ENCODE data around the gene ADGRB3. TPM values are rescaled to one million over a fixed set of nuclear protein-coding genes. Genes with fewer than 3 reads are reported as not detected.
"Not testable (repeated sequence)": the region's sequence is repeated elsewhere in the genome, so short reads cannot be mapped to it uniquely, and the experiment has no call there.

Gene ADGRB3
- polyA plus RNA-seq, 4 donors: 1.1 to 5.7 (median 4.3) TPM

DNA sequence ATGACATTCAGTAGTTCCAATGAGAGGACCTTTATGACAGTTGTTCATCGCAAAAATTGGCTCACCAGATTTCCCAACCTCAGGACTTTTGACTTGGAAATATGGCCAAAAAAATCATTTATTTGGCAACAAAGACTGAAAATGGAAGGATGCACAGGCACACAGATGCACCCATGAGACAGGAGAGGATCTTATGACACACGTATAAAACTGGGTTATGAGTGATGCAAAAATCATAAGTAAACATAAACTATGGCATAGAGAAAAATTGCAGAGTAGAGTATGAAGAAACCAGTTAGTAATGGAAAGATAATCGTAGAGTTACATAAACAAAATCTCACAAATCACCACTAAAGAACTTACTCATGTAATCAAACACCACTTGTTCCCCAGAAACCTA is 546.9 kb downstream of the ADGRB3 start:
- no peak for DNase-seq (ENCODE audit: low read depth in 4 of 4, low spot score in 3 of 4)

DNA sequence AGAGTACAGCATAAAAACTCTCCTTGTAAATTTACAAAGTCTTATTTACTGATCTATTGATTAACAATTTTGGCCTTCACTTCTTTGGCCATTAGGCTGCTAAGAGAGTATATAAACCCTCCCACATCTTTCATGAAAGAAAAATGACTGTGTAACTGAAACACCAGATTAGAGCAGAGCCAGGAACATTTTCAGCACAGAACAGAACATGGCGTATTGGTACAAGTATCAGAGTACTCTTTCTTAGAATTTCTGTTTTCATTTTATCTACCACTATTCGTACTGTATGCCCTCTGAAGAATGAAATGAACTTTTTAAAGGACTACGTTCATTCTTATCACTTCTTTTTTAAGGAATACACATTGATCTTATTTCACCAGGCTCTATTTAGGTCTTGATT is 550.2 kb downstream of the ADGRB3 start:
- DNase-seq (ENCODE audit: low read depth in 4 of 4, low spot score in 3 of 4): no peak

DNA sequence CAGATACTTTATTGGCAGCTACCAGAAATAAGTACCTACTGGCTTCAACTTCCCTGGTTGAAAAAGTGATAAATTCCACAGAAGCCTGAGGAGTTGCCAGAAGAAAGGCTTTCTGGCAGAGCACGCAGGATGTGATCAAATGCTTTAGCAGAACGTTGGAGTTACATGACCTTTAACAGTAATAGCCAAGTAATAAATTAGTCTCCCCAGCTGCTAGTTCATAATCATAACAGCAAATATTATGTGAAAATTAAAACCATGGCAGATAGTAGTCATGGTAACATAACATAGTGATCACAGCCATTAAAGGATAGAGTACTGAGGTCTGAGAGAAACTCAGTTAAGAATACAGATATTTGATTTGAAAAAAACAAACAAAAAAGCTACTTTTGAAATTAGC is 567.7 kb downstream of the ADGRB3 start:
- DNase-seq (ENCODE audit: low read depth in 4 of 4, low spot score in 3 of 4): no peak

DNA sequence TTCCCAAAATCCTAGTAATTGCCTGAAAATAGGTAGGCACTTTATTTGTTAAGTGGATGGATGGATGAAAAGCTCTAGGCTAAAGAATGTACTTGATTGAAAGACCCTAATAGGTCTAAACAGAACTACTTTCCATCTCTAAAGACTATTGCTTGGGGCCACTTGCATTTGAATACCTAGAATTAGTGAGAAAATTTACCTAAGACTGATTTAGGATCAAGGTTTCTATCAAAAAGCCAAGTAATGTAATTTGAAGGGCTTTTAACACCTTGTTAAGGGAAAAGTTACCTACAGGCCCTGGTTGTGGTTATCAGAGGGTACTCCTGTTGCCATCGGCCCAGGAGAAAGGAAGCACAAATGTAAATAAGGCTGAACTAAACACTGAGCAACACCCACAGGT is 581.0 kb downstream of the ADGRB3 start:
- DNase-seq (ENCODE audit: low read depth in 4 of 4, low spot score in 3 of 4): no peak

DNA sequence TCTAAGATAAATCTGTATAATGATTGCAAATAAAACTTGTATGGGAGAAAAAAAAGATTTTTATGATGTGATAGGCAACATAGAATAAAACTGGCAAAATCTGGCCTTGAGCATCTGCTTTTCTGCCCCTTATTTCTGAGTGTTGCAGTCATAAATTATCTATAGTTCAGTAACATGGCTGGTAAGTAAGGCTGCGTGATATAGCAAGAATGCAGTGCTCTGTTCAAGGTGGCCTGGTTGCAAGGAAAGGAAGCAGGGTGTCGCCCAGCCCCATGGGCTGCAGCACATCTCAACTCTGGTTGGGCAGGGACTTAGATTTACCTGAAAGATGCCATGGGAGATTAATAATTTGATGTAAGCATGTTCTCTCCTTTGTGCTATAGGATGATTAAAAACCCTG is 582.3 kb downstream of the ADGRB3 start:
- DNase-seq (ENCODE audit: low read depth in 4 of 4, low spot score in 3 of 4): no peak

DNA sequence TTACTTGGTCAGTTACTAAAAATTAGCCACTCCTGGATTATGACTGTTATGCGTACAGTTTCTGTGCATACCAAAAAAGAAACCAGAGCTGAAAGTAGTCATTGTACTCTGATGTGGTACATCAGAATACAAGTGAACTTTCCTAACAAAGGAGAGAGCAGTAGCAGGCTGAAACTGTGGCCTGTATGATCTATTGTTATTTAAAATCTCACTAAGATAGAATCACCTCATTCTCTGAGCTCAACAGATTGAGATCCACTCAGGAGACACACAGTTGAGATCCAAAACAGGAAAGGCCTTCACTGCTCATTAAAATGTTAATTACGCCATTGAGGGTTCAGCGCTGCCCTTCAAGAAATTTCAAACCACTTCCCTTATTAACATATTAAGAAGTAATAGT is 585.3 kb downstream of the ADGRB3 start:
- no peak for DNase-seq (ENCODE audit: low read depth in 4 of 4, low spot score in 3 of 4)

DNA sequence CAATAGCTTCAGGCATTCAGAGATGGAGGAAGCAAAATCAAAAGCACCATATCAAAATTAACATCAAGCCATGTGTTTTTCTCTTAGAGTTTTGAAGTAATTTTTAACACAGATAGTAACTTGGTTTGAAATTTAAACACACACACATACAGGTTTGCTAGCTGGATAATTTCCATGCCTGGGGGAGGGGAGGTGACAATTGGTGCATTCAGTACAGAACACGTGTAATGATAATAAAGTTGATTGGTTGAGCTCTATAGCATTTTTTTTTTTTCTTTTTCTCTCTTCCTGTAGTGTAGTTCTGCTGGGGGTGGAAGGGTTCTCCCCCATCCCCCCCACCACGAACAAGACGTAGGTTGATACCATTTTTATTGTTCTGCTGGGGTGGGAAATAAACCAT is 596.9 kb downstream of the ADGRB3 start:
- DNase-seq (ENCODE audit: low read depth in 4 of 4, low spot score in 3 of 4): no peak

DNA sequence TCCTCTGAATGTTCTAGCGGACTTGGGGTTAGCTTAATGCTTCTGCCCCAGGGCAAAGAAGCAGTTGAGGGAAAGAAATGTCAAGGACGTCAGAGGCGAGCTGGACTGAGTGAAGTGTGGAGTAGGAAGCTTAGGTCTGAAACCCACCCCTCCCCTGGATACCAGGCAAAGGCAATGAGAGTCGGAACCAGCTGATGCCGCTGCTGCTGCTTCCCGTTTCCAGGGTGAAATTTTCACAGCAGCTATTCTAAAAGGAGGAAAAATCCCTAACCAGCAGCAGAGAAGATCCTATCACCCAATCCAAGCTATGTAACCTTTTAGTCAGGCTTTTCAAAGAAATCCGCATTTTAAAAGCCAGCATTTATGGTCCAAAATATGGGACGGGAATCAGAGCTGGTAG is 597.4 kb downstream of the ADGRB3 start:
- no peak for DNase-seq (ENCODE audit: low read depth in 4 of 4, low spot score in 3 of 4)

DNA sequence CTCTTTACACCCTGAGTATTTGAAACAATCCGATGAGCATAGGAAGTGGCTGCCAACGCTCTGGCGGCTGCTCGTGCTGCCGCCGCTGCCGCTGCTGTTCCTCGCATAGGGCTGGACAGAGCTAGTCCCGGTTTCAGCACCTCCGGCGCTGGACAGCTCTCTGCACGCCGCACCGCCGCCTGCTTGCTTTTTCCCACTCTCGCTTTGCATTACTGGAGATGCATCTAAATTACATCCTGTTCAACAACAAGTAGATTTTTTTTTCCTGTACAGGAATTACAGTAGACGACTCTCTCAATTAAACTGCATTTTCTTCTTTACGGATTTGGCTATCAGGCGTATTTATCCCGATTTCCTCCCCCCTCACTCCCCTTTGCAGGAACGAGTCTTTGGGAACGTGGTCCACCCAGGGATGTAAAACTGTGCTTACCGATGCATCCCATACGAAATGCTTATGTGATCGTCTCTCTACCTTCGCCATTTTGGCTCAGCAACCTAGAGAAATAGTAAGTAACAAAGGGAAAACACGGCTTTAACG is 597.9 kb downstream of the ADGRB3 start:
- peak; percentile 69 to 83 (median 75) for DNase-seq (ENCODE audit: low read depth in 4 of 4, low spot score in 3 of 4)

DNA sequence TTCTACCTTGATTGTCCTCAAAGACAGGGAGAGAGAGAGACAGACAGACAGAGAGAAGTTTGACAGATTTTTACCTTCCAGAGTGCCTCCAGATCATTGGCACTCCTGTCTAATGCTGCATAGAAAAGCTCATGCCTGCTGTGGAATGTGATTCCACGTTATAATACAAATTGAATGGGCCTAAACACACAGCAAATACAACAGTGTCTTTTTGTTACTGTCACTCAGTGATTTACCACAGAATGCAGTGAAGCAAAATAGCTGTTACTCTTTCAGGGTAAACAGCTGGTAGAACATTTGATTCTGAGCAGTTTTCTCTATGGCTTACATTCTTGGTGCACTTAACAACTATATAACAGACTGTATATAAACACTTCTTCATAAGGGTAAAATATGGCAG is 603.0 kb downstream of the ADGRB3 start:
- DNase-seq (ENCODE audit: low read depth in 4 of 4, low spot score in 3 of 4): no peak

DNA sequence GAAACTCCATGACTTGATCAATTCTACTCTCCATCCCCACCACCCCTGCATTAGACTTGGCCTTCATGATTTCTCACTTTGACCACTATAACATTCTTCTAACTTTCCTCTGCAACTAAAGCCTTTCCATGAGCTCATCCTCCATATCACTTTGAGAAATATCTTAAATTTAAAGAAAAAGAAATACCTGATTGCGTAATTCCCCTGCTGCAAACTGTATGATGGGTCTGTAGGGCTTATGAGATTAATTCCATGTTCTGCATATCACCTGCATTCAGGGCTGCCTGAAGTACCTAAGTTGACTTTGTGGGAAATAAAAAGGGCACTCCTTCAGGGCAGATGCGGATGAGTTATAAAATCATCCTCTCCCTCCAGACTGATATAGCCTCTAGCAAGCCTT is 611.9 kb downstream of the ADGRB3 start:
- DNase-seq (ENCODE audit: low read depth in 4 of 4, low spot score in 3 of 4): no peak

DNA sequence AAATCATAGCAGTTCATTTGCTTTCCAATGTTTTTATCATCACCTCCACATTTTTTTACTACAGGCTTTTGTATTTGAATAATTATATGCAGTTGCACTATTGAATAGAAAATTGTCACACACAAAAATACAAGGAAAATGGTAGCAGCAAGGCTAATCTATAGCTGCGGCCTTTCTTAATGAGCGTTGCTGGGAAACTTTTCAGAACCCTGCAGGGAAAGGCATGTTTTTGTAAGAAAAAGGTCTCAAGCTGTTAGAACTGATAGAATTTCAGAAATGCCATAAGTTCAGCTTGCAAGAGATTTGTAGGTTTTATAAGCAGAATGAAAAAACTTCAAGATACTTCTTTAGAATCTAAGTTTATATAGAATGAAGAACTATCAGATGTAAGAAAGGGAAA is 625.9 kb downstream of the ADGRB3 start:
- no peak for DNase-seq (ENCODE audit: low read depth in 4 of 4, low spot score in 3 of 4)

DNA sequence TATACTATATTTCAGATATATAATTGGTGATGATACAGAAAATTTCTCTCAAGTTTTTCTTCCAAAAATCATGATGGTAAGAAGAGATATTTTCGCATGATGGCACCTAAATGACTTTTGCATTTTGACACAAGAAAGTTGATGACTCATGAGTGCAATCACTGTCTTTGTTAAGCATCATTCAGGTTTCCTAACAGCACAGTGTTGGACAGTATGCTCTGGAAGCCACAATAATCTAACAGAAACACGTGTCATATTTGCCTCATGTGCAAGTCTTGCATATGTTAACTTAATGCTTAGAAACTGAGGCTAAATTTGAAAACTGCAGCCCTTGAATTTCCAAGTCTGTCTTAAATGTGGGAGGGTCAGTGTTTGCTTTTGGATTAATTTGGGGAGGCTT is 628.2 kb downstream of the ADGRB3 start:
- no peak for DNase-seq (ENCODE audit: low read depth in 4 of 4, low spot score in 3 of 4)

DNA sequence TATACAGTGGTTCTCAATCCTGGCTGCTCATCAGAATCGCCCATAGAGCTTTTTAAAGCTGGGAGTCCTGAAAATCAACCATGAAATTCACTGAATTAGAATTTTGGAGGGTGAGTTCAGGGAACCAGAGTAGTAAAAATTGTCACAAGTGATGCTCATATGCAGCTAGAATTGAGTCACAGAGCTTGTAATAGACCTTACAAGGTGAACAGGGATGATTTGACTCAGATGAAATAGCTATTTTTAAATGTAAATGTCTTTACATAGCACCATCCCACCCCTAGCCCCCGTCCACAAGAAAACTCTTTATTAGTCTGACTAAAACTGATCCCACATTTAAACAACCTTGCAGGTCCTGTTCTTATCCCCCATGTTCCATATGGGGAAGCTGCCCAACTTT is 630.0 kb downstream of the ADGRB3 start:
- DNase-seq (ENCODE audit: low read depth in 4 of 4, low spot score in 3 of 4): no peak

DNA sequence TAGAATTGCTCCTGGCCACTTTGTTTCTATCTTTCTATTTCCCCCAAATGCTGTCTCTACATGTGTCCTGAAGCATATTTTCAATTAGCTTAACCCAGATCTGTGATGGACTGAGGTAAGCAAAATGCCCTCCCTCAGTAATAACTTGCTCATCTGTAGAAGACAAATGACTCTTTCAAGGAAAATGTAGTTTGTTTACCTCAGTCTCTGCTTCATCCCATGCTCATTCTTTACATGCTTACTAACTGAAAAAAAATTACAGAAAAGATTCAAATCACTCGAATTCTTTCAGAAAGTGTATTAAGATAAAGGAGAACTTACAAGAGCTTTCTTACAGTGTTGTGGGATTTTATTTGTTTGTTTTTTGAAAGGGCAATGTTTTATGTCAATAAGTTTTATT is 630.6 kb downstream of the ADGRB3 start:
- DNase-seq (ENCODE audit: low read depth in 4 of 4, low spot score in 3 of 4): no peak

DNA sequence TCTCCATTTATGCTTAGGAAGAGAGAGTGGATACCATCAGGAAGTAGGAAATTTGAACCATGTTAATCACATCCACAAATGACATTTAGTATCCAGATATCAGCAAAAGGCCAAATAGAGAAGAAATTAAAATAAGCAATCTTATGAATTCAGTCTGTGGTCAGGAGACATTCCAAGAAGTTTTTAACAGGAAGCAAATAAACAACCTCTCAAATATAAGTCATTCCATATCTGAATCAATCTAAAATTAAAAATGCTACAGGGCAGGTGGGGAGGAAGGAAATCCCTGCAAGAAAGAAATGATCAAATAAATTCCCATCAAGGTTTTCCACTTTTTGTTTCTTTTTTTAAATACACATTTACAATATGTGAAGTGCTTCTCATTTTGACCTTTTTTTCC is 641.1 kb downstream of the ADGRB3 start:
- DNase-seq (ENCODE audit: low read depth in 4 of 4, low spot score in 3 of 4): no peak

DNA sequence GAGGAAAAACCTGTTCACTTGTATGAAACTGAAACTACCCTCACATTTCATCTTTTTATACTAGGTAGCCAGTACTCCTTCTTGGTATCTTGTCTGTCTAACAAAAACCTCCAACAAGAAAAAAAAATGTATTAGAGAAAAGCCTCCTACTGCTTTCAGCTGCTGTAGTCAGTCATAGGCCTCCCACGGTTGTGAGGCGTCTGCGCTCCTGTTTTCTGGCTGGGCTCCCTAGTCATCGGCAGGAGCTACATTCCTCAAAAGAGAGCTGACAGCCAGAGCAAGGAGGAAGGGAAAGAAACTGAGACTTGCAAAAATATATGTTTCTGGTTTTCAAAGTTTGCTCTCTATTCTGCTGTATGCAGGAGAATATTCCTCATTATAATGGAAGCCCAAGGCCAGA is 644.7 kb downstream of the ADGRB3 start:
- no peak for DNase-seq (ENCODE audit: low read depth in 4 of 4, low spot score in 3 of 4)

DNA sequence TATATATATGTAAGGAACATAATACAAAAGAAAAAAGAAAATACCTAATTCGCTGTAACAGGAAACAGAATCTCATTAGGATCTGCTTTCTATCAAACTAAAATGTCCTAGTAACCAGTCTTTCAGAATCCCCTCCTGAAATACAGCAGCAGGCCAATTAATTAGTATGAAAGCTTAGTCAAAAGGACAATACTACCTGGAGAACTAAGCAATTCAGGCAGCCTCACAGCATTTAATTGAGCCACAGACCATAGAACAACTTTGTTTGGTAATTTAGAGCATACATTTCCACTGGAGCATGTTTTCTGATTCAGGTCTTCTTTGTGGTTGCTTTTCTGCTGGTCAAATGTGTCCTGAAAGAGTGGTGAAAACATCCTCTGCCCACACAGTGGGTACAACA is 645.8 kb downstream of the ADGRB3 start:
- no peak for DNase-seq (ENCODE audit: low read depth in 4 of 4, low spot score in 3 of 4)

DNA sequence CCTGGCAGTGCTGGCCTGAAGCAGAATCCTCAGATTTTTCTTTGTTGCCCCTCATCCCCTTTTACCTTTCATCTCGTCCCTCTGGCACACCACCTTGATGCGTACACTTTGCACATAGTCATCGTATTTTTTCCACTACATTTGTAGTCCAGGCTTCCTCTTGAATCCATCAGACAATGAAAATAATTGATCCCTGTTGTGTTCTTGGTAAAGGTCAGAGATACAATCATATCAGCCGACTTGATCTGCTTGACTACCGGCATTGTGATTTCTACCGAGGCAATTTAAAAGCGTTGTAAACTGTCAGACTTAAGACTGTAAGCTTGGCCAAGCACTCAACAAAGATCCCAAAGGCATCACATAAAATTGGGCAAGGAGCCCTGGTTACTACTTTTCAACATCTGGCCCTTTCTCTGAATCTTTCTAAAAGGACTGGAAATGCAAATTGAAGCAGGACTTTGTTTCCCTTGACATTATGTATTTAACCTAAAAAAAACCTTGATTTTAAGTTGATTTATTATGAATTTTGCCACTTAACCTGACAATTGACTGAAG is 649.2 kb downstream of the ADGRB3 start:
- DNase-seq (ENCODE audit: low read depth in 4 of 4, low spot score in 3 of 4): no peak

DNA sequence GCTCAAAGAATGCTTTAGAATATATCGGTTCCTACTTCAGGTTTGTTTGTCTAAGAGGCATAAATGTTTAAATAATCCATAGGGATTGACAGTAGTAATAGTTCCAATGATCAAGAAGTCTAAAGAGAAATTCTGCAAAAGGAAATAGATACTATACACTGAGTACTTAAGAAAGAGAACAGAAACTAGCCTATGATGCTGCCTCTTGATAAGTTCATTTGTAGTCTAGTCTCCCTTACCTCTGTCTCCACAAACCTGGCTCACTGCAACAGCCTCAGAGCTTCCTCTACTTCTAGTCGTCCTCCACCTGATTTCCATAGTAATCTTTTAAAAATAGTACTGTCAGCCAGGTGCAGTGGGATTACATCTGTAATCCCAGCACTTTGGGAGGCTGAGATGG is 650.0 kb downstream of the ADGRB3 start:
- no peak for DNase-seq (ENCODE audit: low read depth in 4 of 4, low spot score in 3 of 4)

DNA sequence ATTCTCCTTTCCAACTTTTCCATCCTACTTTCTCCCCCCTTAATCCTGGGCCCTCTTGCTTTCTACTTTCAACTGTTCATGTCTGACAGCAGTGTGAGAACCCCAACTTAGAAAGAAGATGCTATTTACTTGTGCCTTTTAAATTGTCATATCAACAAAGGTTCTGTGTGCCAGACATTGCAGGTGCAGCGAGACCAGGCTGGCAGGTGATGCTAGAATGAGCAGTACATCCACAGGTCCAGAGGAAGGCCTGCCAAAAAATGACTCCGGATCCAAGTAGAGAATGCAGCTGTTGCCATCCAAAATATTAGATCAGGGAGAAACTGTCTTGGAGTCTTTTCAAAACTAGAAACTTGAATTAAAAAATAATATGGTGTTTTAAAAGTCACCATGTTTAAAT is 651.2 kb downstream of the ADGRB3 start:
- DNase-seq (ENCODE audit: low read depth in 4 of 4, low spot score in 3 of 4): no peak

DNA sequence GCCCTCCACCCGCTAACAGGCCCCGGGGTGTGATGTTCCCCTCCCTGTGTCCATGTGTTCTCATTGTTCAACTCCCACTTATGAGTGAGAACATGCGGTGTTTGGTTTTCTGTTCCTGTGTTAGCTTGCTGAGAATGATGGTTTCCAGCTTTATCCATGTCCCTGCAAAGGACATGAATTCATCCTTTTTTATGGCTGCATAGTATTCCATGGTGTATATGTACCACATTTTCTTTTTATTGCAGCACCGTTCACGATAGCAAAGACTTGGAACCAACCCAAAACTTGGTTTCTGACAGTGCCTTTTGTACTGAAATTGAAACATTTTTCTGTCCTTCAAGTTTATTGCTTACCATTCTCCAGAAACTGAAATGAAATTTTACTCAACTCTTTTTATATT is 653.1 kb downstream of the ADGRB3 start:
- DNase-seq (ENCODE audit: low read depth in 4 of 4, low spot score in 3 of 4): not testable (repeated sequence)
